ENCODE data around the gene FBLIM1.

DNA sequence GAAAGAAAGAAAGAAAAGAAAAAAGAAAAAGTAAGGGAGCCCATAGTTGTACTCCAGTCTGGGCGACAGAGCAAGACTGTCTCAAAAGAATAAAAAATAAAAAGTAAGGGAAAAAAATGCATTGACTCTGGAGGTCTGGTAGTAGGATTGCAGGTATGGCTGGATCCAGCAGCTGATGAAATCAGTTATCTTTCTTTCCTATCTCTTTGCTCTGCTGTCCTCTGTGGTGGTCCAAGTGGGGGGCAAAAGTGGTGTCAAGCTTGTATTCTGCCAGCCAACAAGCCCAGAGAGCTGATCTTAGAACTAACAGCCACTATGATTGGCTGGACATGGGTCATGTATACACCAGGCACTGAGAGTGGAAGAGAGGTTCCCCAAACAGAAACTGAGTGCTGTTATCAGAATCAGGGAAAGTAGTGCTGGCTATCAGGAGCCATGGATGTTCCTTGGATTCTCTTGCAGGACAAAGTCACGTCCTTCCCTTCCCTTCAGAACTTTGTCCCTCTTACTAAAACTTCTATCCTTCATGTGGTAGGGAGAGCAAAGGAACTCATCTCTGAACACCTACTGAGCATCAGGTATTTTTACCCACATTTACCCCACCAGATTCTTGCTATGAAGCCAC lies 3.5 kb upstream of the FBLIM1 start:
- TF ChIP-seq, protein P1, sequence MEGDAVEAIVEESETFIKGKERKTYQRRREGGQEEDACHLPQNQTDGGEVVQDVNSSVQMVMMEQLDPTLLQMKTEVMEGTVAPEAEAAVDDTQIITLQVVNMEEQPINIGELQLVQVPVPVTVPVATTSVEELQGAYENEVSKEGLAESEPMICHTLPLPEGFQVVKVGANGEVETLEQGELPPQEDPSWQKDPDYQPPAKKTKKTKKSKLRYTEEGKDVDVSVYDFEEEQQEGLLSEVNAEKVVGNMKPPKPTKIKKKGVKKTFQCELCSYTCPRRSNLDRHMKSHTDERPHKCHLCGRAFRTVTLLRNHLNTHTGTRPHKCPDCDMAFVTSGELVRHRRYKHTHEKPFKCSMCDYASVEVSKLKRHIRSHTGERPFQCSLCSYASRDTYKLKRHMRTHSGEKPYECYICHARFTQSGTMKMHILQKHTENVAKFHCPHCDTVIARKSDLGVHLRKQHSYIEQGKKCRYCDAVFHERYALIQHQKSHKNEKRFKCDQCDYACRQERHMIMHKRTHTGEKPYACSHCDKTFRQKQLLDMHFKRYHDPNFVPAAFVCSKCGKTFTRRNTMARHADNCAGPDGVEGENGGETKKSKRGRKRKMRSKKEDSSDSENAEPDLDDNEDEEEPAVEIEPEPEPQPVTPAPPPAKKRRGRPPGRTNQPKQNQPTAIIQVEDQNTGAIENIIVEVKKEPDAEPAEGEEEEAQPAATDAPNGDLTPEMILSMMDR (IDR thresholded peaks at IDR 0.05), result no peak
- no peak for TF ChIP-seq POLR2A (IDR thresholded peaks at IDR 0.05)

Data from thyroid gland (tissue), 4 donors.